Measurements from ENCODE around the gene CCT7.

DNA sequence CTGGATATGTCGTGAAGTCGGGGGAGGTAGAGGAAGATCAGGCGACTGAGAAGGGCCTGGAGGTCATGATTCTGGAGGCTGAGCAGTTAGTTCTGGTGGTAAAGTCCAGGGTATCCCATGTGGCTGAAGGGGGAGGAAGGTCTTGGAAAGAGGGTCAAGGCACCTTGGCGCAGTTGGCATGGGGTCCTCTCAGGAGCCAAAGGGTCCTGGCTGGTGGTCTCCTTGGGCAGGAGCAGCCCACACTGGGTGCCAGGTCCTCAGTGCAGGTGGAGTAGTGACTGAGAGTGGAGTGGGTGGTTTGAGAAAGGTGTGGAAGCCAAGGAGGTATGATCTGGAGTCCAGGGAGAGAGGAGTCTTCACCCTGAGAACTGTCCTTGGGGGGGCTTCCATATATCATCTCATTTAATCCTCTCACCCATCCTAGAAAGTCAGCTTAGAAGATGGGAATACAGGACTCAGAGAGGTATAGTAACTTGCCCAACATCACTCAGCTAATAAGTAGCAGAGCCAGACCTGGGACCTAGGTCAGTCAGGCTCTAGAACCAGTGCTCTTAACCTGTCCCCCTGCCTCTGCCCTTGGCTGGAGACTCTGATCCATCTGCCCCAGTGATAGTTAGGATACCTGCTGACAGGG, 25.7 kb downstream of the CCT7 start:
- TF ChIP-seq GATA2 (IDR thresholded peaks at IDR 0.05; ENCODE audit: low read depth, low read length) (no peak), GATA3 (IDR thresholded peaks at IDR 0.05; ENCODE audit: low read depth, low read length) (no peak)

Measured in SH-SY5Y (cell line).